ENCODE measurements around the gene TRIP13.

DNA sequence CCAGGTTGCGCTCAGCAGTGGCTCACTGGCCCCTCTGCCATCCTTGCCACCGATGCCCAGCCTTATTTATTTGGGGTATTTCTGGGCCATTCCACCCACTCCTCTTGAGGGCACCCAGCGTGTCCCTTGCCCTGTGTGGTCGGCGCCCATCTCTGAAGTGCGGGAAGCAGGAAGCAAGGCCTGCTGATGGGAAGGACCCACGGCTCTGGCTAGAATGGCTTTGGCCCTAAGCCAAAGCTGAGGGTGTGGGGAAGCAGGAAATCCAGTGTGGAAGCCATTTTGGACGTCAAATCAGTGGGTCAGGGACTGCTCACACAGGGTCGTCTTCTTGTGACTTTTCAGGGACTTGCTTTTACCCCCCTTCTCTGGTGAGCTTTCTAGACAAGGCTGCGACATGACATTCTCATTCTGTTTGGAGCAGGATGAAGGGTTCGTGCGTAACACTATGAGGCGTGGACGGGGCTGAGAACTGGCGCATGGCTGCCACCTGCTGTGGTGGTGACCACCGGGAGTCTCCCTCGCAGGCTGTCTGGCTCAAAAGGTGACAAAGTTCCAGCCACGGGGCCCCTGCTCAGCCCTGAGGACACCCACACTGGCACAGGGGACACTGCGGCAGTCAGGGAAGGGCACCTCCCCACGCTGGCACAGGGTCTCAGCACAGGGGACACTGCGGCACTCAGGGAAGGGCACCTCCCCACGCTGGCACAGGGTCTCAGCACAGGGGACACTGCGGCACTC lies 65.2 kb downstream of the TRIP13 start:
- TF ChIP-seq, protein P1, sequence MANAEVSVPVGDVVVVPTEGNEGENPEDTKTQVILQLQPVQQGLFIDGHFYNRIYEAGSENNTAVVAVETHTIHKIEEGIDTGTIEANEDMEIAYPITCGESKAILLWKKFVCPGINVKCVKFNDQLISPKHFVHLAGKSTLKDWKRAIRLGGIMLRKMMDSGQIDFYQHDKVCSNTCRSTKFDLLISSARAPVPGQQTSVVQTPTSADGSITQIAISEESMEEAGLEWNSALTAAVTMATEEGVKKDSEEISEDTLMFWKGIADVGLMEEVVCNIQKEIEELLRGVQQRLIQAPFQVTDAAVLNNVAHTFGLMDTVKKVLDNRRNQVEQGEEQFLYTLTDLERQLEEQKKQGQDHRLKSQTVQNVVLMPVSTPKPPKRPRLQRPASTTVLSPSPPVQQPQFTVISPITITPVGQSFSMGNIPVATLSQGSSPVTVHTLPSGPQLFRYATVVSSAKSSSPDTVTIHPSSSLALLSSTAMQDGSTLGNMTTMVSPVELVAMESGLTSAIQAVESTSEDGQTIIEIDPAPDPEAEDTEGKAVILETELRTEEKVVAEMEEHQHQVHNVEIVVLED (CRISPR knock-in tag; IDR thresholded peaks at IDR 0.05): no peak
- TF ChIP-seq, protein P2, sequence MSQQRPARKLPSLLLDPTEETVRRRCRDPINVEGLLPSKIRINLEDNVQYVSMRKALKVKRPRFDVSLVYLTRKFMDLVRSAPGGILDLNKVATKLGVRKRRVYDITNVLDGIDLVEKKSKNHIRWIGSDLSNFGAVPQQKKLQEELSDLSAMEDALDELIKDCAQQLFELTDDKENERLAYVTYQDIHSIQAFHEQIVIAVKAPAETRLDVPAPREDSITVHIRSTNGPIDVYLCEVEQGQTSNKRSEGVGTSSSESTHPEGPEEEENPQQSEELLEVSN (IDR thresholded peaks at IDR 0.05; ENCODE audit: borderline replicate concordance in 1 of 2, extremely low read depth in 1 of 2, insufficient read depth in 1 of 2, insufficient read length in 1 of 2, low read depth in 1 of 2, low read length in 1 of 2, poor library complexity in 1 of 2, severe bottlenecking in 1 of 2): no peak
- no peak for TF ChIP-seq CHD4 (IDR thresholded peaks at IDR 0.05; ENCODE audit: insufficient read depth, insufficient replicate concordance, low read depth, low read length, poor library complexity, severe bottlenecking)
- TF ChIP-seq POLR2AphosphoS5 (IDR thresholded peaks at IDR 0.05; ENCODE audit: control insufficient read depth, insufficient read depth, low read depth, low read length): no peak
- no peak for TF ChIP-seq ZSCAN29 (IDR thresholded peaks at IDR 0.05)
- TF ChIP-seq ZC3H4 (CRISPR knock-in tag; IDR thresholded peaks at IDR 0.05; ENCODE audit: borderline replicate concordance): no peak
- TF ChIP-seq FOXA1 (IDR thresholded peaks at IDR 0.05; ENCODE audit: borderline replicate concordance): no peak
- TF ChIP-seq, protein P3, sequence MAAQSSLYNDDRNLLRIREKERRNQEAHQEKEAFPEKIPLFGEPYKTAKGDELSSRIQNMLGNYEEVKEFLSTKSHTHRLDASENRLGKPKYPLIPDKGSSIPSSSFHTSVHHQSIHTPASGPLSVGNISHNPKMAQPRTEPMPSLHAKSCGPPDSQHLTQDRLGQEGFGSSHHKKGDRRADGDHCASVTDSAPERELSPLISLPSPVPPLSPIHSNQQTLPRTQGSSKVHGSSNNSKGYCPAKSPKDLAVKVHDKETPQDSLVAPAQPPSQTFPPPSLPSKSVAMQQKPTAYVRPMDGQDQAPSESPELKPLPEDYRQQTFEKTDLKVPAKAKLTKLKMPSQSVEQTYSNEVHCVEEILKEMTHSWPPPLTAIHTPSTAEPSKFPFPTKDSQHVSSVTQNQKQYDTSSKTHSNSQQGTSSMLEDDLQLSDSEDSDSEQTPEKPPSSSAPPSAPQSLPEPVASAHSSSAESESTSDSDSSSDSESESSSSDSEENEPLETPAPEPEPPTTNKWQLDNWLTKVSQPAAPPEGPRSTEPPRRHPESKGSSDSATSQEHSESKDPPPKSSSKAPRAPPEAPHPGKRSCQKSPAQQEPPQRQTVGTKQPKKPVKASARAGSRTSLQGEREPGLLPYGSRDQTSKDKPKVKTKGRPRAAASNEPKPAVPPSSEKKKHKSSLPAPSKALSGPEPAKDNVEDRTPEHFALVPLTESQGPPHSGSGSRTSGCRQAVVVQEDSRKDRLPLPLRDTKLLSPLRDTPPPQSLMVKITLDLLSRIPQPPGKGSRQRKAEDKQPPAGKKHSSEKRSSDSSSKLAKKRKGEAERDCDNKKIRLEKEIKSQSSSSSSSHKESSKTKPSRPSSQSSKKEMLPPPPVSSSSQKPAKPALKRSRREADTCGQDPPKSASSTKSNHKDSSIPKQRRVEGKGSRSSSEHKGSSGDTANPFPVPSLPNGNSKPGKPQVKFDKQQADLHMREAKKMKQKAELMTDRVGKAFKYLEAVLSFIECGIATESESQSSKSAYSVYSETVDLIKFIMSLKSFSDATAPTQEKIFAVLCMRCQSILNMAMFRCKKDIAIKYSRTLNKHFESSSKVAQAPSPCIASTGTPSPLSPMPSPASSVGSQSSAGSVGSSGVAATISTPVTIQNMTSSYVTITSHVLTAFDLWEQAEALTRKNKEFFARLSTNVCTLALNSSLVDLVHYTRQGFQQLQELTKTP (IDR thresholded peaks at IDR 0.05; ENCODE audit: low read depth in 1 of 2, partially characterized antibody in 2 of 2): no peak
- TF ChIP-seq, protein P4, sequence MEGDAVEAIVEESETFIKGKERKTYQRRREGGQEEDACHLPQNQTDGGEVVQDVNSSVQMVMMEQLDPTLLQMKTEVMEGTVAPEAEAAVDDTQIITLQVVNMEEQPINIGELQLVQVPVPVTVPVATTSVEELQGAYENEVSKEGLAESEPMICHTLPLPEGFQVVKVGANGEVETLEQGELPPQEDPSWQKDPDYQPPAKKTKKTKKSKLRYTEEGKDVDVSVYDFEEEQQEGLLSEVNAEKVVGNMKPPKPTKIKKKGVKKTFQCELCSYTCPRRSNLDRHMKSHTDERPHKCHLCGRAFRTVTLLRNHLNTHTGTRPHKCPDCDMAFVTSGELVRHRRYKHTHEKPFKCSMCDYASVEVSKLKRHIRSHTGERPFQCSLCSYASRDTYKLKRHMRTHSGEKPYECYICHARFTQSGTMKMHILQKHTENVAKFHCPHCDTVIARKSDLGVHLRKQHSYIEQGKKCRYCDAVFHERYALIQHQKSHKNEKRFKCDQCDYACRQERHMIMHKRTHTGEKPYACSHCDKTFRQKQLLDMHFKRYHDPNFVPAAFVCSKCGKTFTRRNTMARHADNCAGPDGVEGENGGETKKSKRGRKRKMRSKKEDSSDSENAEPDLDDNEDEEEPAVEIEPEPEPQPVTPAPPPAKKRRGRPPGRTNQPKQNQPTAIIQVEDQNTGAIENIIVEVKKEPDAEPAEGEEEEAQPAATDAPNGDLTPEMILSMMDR (IDR thresholded peaks at IDR 0.05 in 2 of 3, conservative IDR thresholded peaks at IDR 0.05 in 1 of 3; ENCODE audit: insufficient read depth in 2 of 3, low read depth in 1 of 3, low read length in 3 of 3): no peak
- TF ChIP-seq, protein P5, sequence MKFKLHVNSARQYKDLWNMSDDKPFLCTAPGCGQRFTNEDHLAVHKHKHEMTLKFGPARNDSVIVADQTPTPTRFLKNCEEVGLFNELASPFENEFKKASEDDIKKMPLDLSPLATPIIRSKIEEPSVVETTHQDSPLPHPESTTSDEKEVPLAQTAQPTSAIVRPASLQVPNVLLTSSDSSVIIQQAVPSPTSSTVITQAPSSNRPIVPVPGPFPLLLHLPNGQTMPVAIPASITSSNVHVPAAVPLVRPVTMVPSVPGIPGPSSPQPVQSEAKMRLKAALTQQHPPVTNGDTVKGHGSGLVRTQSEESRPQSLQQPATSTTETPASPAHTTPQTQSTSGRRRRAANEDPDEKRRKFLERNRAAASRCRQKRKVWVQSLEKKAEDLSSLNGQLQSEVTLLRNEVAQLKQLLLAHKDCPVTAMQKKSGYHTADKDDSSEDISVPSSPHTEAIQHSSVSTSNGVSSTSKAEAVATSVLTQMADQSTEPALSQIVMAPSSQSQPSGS (CRISPR knock-in tag; IDR thresholded peaks at IDR 0.05): no peak
- no peak for TF ChIP-seq U2AF2 (optimal IDR thresholded peaks at IDR 0.05; ENCODE audit: low read depth, low read length)
- no peak for TF ChIP-seq HCFC1 (IDR thresholded peaks at IDR 0.05; ENCODE audit: low read depth, low read length)
- TF ChIP-seq NRF1 (conservative IDR thresholded peaks at IDR 0.05 in 1 of 2, IDR thresholded peaks at IDR 0.05 in 1 of 2): no peak
- no peak for TF ChIP-seq PHB (CRISPR knock-in tag; IDR thresholded peaks at IDR 0.05)

All from K562 (cell line).